Measurements from ENCODE around the gene PCA3.
A peak's percentile ranks its signal among the peaks of the same experiment; 100 is the strongest.

Gene PCA3

DNA sequence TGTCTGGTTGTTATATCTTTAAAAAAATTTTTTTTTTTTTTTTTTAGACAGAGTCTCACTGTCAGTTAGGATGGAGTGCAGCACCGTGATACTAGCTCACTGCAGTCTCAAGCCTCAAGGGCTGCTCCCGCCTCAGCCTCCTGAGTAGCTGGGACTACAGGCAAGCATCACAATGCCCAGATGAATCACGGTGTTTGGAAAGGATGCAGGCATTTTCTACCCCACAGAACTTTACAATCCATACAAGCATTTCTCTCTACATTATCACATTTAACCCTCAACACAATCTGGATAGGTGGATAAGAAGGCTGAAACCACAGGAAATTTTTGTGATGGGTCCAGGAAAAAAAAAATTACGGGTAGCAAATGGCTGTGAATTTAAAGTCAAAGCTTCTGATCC, 5.8 kb upstream of the PCA3 start:
- DNase-seq: no peak

DNA sequence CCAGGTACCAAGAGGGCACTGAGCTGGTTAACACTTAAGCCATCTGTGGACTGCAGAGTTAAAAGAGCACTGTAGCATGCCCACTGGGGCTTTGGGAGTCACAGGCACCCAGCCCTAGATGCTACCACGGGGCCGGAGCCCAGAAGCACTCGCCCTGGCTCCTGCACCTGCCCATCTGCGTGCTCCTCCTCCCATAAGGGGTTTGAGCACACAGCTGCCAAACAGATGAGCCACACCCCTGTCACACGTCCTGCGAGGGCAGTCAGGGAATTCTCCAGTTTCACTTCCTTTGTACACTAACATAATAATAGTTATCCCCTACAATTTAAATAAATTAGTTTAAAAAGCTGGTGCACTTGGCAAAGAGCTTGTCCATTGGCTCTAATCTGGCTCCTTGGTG, 4.5 kb upstream of the PCA3 start:
- DNase-seq: peak in 1 of 2 donors; percentile 37

DNA sequence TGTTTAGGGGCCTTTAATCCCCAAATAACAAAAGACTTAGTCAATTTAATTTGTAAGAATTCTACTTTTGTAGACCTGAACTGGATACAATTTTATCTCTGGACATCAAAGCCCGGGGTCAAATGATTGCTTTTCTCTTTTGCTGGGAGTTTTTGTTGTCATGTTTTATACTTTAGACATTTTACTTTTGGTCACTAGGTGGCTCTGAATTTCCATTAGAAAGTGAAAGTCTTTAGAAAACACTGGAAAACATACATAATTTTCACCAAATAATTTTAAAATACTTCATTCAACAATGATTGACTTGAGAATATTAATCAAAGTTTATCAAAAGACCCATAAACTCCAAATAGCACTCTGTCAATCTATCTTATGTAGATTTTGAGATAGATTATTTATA, 2.8 kb upstream of the PCA3 start:
- DNase-seq: no peak

DNA sequence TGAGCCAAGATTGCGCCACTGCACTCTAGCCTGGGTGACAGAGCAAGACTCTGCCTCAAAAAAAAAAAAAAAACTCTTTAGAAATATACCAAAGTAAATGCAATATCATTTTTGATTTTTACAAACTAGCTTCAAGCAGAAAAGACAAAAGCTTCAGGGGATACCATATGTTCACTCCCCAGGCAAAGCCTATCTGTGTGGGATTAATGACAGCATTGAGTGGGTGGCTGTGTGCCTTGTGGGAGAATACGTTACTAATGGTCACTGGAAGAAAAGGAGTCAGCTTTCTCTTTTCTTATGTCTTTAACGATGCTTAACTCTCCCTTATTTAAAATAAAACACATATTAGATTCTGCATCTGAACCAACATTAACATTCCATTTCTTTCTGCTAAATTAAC, 1.9 kb downstream of the PCA3 start:
- DNase-seq: no peak

DNA sequence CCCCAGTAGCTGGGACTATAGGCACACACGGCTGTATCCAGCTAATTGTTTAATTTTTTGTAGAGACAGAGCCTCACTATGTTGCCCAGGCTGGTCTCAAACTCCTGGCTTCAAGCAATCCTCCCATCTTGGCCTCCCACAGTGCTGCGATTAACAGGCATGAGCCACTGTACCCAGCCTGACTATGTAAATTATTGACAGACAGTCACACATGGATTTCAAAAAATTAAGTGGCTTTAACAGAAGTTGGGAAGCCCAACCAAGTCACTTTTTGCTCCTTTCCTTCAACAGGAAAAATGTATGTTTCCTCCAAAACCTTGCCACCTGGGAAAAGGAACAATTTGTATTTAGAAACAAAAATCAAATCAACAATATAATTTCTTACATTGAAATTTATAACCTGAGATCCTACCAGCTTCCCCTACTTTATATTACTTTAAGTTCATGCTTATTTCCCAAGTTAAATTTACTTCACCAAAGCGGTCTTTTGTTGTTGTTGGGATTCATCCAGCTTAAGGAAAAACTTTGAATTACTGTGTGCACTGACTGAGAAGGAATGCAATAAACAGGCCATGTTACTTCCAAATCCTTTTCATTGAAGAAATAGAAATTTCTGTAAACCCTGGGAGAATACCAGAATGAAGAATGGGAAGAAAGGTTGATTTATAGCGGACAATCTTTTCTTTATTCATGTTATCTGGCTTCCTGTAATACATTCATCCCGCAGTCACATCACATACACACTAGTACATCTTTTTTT, 8.6 kb downstream of the PCA3 start:
- no peak for DNase-seq

DNA sequence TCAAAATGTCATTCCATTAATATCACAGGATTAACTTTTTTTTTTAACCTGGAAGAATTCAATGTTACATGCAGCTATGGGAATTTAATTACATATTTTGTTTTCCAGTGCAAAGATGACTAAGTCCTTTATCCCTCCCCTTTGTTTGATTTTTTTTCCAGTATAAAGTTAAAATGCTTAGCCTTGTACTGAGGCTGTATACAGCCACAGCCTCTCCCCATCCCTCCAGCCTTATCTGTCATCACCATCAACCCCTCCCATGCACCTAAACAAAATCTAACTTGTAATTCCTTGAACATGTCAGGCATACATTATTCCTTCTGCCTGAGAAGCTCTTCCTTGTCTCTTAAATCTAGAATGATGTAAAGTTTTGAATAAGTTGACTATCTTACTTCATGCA, 20.6 kb downstream of the PCA3 start:
- DNase-seq: no peak

DNA sequence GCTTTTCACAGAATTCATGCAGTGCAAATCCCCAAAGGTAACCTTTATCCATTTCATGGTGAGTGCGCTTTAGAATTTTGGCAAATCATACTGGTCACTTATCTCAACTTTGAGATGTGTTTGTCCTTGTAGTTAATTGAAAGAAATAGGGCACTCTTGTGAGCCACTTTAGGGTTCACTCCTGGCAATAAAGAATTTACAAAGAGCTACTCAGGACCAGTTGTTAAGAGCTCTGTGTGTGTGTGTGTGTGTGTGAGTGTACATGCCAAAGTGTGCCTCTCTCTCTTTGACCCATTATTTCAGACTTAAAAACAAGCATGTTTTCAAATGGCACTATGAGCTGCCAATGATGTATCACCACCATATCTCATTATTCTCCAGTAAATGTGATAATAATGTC, 21.3 kb downstream of the PCA3 start:
- DNase-seq: no peak

DNA sequence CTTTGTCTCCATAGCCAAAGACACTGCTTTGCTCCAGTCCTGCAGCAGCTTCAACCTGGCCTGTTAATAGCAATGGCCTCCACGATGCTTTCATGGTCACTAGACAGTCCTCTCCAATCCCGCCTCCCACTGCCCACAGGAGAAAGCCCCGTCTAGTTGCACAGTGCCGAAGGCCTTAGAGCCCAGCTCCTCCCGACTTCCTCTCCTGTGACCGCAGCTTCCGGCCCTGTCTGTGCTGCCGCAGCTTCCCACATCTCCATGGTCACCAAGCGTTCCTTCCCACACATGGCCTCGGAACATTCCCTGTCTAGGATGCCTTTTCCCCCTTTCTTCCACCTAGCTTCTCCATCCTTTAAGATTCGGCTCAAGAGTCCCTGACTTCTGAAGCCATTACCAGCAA, 23.4 kb downstream of the PCA3 start:
- no peak for DNase-seq

DNA sequence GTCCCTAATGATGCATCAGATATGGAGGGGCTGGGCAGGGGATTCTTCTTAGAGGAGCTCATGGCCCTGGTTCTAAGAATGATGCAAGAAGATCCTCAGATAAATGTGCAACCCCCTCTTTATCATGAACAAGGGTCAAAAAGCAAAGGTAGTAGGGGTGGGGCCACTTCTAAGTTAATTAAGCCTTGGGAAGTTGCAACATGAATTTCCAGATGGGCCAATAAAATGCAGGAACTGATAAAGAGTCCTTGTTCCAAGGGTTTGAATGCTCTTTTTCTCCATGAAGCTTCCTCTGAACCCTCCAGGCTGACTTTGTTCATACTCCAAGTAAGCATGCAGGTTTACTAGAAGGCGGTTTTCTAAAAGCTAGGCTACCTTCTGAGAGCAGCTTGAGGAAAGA, 25.6 kb downstream of the PCA3 start:
- DNase-seq: no peak

DNA sequence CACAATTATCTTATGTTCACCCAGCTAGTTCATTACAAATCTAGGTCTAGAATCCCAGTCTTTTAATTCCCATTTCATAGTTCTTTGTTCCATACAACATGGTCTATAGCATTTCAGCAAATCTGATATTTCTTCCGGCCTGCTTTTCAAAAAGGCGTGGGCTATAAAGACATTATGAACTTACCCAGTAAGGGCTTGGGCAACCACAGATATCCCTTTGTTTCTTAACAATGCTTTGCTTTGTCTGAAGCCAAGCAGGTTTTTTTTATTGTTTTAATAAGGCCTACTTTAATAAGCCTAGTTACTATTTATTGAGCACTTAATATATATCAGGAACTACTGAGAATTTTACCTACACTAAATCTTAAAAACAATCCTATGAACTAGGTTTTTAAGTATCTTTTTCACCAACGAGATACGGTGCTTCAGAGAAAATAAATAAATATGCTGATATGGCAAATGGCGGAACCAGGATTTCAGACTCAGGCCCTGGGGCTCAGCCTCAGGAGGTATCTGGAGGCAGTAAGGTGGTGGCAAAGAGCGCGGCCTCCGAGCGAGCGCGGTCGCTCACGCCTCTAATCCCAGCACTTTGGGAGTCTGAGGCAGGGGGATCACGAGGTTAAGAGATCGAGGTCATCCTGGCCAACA, 29.7 kb downstream of the PCA3 start:
- no peak for DNase-seq

DNA sequence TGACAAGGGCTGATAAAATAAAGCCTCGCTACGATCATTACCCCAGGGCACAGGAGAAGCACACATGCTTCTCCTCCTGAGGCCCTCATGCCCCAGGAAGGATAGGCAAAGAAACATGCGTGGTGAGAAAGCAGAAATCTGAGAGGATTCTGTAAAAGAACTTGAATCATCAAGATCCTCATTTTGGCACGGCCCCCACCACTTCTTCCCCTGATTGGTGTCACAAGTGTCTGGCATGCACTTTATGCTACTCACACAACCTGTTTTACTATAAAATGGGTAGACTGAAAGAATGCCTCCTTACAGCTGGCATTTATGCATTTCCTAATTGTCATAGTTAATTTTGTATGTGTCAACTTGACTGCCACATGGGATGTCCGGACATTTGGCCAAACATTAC, 32.1 kb downstream of the PCA3 start:
- no peak for DNase-seq

DNA sequence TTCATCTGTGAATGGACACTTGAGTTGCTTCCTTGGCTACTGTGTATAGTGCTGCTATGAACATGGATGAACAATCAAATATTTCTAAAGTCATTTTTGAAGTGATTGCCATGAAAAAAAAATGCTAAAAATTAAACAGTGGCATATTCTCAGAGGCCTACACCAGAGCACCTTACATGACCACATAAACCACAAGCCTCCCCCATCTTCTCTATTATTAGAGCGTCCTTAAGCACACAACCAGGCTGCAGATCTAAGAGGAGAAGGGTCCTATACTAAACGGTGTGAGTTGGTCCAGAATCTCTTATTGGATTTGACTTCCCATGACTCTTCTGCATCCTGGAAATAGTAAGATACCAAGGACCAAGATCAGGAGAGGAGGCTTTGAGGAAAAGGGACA, 34.3 kb downstream of the PCA3 start:
- DNase-seq: no peak

DNA sequence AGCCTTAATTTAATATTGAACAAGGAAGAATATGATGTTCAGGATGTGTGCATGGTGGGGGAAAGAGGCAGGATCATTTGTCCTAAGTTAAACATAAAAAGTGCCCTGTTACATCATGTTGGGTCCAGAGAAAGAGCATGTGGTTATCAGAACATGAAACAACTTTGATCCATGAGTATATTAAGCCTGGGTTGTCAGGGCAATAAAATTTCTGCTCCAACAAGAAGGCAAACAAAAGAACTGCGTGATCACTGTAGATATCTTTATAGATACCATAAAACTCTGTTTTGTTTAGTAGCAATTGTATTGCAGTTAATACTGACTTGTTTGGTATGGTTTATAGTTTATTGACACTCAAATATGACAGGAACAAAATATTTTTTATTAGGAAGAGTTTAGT, 35.2 kb downstream of the PCA3 start:
- no peak for DNase-seq

DNA sequence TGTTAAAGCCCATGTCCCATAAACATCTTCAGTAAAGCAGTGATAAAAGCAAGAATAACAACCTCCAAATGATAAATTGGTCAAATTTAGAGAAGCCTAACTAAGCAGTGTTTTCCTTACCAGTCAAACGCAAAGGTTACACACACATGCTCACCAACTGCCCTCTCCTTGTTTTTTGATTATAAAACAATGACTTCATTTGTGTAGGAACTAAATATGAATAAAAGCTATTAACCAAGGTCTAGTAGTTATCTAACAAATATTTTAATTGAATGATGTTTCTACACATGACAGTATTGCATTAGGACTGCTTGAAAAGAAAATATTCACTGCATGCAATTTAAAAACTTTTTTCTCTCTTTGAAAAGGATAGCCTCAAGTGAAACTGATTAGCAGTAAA, 36.7 kb downstream of the PCA3 start:
- no peak for DNase-seq

DNA sequence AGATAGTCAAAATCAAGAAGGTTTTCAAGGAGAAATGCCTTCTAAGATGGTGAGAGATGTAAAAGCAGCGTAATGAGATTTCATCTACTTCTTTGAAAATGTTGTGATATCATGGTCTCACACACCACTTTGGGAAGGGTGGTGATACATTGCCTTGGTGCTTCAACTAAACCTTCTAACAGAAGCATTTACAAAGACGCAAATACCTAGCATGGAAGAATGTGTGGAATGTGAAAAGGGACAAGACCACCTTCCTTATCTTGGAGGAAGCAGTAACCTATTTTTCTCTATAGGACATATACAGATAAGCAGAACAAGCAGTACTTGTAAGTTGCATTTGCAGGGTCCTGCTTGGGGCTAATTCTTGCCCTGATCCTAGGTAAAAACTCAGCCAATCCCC, 38.8 kb downstream of the PCA3 start:
- no peak for DNase-seq

DNA sequence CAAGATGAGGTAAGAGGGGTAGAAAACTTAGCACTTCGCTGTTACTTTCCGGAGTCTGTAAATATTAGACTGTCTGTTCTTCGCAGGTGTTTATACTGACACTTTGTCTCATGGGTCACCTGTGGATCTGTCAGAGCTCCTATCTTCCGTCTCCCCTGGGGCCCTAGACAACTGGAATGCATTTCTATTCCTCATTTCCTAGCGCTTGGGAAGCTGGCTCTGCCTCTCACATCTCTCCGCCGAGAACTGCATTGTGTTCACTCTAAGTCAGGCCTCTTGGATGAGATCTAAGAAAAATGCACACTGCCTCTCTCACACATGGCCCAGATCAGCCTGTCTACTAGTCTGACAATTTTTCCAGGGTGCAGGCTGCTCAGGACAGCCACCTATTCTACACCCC, 39.5 kb downstream of the PCA3 start:
- no peak for DNase-seq

DNA sequence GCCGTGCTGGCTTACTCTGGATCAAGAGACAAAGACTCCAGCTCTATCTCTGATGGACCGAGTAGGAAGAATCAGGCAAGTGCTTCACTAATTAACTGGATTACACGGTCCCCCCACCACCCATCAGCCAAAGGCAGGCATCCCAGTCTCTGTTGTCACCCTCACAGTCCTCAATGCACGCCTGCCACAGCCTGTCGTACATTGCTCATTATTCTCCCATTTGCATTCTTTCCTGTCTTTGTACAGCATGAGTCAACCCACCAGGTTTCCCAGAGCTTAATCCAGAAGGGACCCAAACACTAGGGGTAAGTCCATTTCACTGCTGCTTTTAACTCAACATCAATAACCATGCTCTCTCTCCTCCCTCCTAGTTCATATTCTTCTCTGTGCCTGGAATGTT, 44.4 kb downstream of the PCA3 start:
- no peak for DNase-seq

DNA sequence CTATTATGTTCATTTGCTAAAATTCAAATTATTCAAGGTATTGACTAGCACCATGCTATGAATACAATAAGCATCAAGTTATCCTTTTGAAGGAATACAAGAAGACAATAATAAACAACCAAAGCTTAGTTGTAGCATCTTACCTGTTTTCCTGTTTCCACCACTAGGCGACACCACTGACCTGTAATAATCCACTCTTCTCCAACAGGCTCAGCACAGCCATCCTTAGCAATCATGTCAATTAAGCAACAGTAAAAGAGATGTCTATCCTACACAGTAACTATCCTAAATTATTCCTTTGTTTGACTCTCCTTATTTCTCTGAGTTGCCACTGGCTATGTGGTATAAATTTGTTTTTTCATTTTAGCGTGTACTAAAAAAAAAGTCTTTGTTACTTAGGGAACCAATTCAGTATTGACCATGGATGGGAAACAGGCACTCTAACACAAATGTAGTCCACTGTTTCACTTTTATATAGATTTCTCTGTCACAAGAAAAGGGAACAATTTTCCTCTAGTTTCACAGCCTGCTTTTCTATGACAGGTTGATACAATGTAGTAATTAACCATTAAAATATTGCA, 46.2 kb downstream of the PCA3 start:
- peak in 1 of 2 donors; percentile 1 for DNase-seq

DNA sequence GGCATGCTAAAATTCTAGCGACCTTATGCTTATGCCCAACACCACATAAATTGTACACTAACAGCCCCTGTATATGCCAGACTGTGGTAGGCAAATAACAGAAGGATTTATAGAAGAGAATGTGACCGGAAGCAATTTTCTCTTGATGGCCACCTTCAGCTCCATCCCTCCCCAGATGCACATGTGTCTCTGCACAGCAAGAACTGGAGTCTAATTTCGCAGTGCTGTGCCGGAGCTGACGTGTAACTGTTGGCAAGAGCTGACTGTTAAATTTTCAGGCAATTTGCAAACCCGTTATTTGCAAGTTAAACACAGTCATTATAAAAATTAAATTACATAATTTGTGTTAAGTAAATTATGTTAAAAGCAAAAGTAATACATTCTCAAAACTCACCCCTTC, 48.4 kb downstream of the PCA3 start:
- no peak for DNase-seq

DNA sequence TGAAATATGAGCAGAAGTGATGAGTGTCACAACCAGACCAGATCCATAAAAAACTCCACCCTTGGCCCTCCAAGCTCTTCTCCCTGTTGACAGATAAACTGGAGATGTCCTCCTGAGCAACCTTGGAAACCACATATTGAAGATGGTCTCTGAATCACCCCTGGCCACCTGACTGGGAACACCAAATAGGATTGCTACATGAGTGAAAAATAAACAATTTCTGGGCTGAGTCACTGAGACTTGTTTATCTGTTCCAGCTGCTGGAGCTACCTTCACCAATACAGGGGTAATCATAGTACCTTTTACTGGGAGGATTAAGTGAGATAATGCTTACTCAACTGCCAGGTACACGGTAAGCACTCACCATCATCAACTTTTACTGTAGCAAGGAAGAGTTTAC, 53.3 kb downstream of the PCA3 start:
- no peak for DNase-seq

DNA sequence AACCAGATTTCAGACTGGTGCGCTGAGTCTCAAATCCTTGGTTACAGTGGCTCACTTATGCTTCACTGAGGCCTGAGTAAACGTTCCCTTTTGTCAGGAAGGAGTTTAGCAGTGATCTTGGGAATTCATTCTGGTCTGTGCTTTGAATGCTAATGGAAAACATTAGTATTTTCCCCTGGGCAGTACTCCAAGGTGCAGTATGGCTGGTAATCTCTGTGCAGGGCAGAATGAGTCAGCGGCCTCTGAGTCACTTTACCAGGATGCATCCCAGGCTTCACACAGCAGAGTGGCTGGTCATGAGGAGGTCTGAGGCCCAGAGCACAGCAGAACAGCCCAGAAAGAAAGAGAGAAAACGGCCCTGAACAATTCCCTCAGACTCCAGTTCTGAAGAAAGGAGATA, 54.0 kb downstream of the PCA3 start:
- no peak for DNase-seq

DNA sequence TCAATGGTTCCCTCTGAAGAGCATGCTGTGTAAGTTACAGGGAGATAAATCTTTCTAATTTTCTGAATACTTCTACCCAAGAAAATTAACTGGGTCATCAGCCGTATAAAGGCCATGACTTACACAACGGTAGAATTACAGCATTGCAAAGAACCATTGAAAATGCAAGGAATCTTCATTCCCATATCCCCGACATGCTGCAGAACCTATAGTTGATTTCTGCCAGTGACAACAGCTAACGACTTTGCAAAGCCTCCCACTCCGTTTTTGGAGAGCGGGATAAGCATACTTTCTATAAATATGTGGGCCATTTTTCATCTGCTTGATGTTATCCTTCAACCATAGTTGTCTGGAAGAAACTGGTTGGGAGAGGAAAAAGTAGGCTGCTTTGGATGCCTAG, 56.2 kb downstream of the PCA3 start:
- DNase-seq: no peak

DNA sequence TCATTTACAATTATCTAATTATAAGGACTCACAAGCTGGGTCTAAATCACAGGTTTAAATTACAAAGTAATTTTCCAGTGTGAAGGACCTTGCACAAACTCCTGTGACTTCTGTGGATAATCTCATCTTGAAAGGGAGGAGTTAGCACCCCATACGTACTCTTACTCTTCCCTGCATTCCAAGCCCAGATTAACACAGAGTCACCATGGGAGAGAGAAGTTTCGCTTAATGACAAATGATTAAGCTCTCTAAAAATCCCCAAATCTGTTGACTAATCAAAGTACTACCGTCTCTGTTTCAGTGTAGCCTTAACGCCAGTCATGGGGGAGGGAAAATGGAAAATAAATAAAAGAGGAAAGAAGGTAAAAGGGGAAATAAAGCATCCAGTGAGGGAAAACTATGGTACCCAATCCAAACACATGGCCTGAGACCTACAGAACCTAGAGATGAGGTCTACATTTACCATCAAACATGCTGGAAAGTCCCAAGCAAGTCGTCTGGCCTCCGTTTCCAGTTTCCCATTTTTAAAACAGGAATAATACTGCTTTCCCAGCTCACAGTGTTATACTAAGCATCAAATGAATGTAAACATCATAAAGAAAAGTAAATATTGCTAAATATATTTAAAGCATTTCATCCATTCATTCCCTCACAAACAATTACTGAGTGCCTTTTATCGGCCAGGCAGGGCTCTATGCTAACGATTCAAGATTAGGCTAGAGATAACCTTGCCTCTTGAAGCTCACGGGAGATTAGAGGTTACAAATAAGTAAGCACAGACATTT, 63.2 kb downstream of the PCA3 start:
- DNase-seq: no peak

DNA sequence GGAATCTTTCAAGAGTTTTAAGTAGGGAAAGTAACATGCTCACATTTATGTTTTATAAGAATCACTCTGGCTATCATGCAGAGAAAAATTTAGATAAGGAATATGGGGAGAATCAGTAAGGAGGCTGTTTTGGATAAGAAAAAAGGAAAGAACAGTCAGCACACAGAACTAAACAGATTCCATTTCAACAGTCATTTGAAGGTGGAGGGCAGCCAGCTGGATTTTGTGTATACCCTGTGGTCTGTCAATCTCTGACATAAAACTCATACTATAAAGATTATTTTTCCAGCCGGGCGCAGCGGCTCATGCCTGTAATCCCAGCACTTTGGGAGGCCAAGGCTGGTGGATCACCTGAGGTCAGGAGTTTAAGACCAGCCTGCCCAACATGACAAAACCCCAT, 64.2 kb downstream of the PCA3 start:
- no peak for DNase-seq

Measured in CD4-positive, alpha-beta T cell treated with Interleukin-4 for 1 hour (primary cell).